Coronary artery (tissue), 2 donors: ENCODE measurements around the gene UNKL.

ENCODE experiments used
- DNase-seq: peaks from one replicate; pipeline ENCODE4 v3.0.0-alpha.2; 2017; ENCODE audit warnings: low spot score
- H3K27ac ChIP-seq, 2 donors: fragments of 200-600 bp; sonication (generic); one replicate each; pipeline ENCODE4 v1.5.1; 2016 to 2019
- H3K4me3 ChIP-seq: fragments of 200-600 bp; sonication (generic); 2 replicates; pipeline ENCODE4 v1.5.1; 2016; ENCODE audit warnings: mild to moderate bottlenecking, moderate library complexity
- TF ChIP-seq, protein P1 (sequence below): fragments of 200-600 bp; sonication (generic); IDR thresholded peaks from one replicate; pipeline ENCODE4 v1.5.1; 2019; ENCODE audit warnings: antibody characterized with exemption

The UNKL gene

DNA sequence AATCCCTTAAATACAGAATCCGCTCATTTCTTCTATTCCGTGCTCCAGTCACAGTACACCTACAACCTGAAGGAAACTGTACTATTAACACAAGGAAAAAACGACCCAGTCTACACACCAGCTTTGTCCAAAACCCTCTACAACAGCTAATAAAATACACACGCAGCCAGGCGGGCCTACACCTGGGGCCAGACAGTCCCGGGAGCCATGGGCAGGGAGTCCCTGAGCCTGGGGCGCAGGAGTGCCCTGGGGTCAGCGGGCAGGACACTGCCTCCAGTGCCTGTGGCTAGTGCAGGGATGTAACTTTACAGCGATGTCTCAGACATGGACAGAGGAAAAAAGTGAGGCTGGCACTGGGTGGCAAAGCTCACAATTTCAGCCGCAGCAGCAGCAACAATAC is 34.3 kb downstream of the UNKL start:
- DNase-seq: no peak
- Histone ChIP-seq H3K27ac (no peak overlapping the region), H3K4me3 (no peak overlapping the region)
- TF ChIP-seq, protein P1, sequence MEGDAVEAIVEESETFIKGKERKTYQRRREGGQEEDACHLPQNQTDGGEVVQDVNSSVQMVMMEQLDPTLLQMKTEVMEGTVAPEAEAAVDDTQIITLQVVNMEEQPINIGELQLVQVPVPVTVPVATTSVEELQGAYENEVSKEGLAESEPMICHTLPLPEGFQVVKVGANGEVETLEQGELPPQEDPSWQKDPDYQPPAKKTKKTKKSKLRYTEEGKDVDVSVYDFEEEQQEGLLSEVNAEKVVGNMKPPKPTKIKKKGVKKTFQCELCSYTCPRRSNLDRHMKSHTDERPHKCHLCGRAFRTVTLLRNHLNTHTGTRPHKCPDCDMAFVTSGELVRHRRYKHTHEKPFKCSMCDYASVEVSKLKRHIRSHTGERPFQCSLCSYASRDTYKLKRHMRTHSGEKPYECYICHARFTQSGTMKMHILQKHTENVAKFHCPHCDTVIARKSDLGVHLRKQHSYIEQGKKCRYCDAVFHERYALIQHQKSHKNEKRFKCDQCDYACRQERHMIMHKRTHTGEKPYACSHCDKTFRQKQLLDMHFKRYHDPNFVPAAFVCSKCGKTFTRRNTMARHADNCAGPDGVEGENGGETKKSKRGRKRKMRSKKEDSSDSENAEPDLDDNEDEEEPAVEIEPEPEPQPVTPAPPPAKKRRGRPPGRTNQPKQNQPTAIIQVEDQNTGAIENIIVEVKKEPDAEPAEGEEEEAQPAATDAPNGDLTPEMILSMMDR: no peak

GRCh38 chr16:1379304-1380076 is 35.0 kb downstream of the UNKL start:
- TF ChIP-seq, protein P1: no peak
- Histone ChIP-seq H3K4me3 (peak overlapping the region; percentile 72), H3K27ac (peak overlapping the region; percentile 78 to 83)
- DNase-seq: no peak

- TF ChIP-seq, protein P1: no peak
- Histone ChIP-seq H3K27ac (peak overlapping the region; percentile 78 to 83), H3K4me3 (peak overlapping the region; percentile 72)
- peak; percentile 91 for DNase-seq
Observed at GRCh38 chr16:1378804-1379303, 35.6 kb downstream of the UNKL start.

- H3K4me3 ChIP-seq: peak overlapping the region; percentile 72
- peak overlapping the region in 1 of 2 donors; percentile 78 for H3K27ac ChIP-seq
- TF ChIP-seq, protein P1: no peak
- DNase-seq: no peak
Observed at GRCh38 chr16:1378087-1378803, 36.3 kb downstream of the UNKL start.

DNA sequence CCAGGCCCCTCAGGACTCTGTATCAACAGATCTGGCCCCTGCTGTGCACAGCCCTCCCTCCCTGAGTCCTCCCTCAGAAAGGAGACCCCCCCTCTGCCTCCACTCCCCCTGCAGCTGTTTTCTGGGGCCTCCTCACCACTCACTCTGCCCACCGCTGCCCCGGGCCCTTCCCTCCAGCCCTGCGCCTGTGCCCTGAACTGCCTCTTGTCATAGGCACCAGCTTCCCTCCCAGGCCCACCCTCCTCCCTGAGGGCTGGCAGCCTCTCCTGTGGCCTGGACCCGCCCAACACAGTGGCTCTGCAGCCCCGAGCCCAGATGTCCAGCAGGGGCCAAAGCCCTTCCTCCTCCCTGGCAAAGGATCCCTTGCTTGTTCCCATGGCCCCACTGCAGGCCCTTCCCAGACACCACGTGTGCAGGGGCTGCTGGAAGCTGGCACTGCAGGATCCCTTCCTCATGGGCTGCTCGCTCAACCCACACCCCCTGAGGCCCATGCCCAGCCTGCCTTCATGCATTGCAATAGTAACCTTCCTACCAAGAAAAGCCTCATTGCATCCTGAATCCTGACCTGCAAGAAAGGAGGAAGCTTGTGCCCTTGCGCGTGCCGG is 37.0 kb downstream of the UNKL start:
- Histone ChIP-seq H3K4me3 (no peak overlapping the region), H3K27ac (no peak overlapping the region)
- TF ChIP-seq, protein P1: no peak
- DNase-seq: no peak

- no peak overlapping the region for H3K4me3 ChIP-seq
- no peak overlapping the region for H3K27ac ChIP-seq
- no peak for DNase-seq
- TF ChIP-seq, protein P1: no peak
Observed at GRCh38 chr16:1375741-1376410, 38.6 kb downstream of the UNKL start.
